GM18505 (cell line): ENCODE measurements around the gene EVC.
"Not testable (repeated sequence)": the region's sequence is repeated elsewhere in the genome, so short reads cannot be mapped to it uniquely, and the experiment has no call there.

ENCODE experiments used
- ATAC-seq: cut with Tn5 transposase; IDR thresholded peaks from one replicate; pipeline ENCODE4 v1.9.1; 2021; ENCODE audit not compliant: unreplicated experiment
- POLR2A ChIP-seq: IDR thresholded peaks from 4 replicates; pipeline ENCODE4 v1.6.1; 2011; ENCODE audit warnings: borderline replicate concordance; ENCODE audit not compliant: insufficient read depth, insufficient read length; ENCODE audit errors: extremely low read depth

The EVC gene

DNA sequence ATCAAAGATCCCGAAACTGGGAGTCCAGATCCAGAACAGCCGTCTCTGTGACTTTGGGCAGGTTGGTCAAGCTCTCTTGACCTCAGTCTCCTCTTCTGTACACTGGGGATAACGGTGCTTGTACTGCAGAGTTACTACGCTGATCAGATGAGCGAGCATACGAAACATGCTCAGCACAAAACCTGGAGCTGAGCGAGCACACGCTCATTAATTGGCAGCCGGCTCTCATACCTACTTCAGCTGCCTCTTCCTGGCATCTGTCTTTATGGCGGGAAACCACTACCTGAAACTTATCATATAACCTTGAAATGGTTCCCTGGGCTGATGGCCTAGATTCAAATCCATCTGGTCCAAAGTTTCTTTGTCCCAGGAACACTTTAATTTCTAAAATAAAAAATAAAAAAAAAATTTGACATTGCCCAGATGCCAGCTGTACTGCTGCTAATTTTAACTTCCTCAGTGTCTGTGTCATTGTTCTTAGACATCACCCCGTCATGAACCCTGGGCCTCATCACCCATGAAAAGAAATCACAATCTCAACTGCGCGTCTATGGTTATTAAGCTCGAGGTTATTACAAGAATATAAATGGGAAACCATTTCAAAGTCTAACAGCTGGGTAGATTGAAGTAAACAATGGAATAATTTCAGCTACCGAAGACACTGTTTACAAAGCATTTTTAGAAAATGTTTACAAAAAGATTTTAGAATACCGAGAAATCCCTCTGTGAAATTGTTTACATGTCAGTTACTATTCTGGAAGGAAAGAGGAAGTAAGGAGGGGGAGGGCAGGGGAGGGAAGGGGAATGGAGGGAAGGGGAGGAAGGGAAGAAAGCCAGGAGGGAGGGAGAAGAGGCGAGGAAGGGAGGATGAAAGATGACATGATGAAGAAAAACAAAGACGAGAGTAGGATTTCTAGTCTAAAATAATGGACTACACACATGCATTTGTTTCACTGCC, 132.9 kb downstream of the EVC start:
- no peak for TF ChIP-seq POLR2A
- no peak for ATAC-seq

DNA sequence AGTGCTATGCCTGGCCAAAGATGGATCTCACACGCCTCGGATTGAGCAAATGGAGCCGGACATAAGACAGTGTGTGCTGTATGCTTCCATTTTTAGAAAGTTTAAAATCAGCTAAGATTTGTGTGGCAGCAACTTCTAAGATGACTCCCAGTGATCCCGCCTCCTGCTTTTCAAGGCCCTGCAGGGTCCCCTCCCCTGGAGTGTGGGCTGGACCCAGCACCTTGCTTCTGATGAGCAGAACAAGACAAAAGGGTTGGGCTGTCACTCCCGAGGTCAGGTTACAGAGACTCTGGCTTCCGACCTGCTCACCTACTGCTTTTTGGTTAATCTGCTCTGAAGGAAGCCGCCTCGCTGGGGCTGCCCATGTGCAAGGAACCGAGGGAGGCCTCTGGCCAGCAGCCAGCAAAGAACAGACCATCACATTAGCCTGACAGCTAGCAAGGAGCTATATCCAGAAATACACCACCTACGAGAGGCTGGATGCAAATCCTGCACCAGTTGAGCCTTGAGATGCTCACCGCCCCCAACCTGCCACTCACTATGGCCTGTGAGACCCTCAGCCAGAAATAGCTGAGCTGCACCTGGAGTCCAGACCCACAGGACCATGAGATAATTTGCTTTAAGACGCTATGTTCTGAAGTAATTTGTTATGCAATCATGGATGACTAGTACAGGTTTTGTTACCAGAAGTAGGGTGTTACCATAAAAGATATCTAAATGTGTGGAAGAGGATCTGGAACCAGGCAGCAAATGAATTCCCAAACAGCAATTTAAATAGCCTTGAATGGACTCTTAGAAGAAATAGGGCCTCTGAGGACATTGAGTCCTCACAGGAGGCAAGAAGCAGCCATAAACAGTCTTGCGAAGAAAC, 134.3 kb downstream of the EVC start:
- TF ChIP-seq POLR2A, result no peak
- ATAC-seq, result no peak

DNA sequence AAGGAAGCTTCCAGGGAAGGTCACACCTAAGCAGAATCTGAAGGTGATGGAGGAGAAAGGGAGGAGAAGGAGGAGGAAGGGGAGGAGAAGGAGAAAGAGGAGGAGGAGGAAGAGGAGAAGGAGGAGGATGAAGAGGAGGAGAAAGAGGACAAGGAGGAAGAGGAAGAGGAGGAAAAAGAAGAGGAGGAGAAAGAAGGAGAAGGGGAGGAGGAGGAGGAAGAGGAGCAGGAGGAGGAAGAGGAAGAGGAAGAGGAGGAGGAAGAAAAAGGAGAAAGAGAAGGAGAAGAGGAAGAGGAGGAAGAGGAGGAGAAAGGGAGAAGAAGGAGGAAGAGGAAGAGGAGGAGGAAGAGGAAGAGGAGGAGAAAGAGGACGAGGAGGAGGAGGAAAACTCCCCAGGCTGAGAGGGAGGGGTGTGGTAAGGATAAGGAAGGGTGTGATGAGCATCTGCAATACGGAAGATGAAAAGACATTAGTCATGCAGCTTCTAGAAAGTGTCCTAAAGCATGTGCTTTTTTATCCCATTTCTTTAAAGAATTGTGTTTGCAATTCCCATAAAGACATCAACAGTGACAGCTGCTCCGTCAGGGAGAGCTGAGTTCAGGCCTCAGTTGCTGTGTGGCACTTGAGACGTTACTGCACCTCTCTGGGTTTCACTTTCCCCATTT, 140.8 kb downstream of the EVC start:
- ATAC-seq, result no peak
- TF ChIP-seq POLR2A, result no peak

DNA sequence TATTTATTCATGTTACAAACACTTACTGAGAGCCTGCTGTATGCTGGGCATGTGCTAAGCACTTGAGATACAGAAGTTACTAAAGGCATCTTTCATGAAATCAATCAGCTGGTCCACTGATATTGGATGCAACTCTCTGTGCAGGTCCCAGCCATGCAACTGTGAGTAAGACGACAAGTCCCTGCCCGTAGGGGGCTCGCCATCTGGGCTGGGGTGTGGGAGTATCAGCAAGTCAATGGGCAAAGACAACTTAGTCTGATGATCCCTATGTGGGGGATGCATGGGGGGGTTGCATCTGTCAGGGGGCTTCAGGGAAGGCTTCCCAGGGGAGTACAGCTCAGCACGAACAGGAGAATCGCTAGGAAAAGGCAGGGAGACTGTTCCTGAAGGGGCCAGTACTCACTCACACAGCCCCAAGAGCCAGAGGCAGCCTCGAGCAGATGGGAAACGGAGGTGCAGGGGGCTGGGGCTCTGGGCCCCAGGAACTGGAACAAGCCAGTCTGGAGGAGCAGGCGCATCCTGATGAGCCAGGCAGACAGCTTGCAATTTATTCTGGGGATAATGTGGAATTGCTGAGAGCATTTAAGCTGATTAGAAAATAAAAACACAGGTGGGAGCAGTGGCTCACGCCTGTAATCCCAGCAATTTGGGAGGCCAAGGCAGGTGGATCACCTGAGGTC, 141.7 kb downstream of the EVC start:
- no peak for ATAC-seq

DNA sequence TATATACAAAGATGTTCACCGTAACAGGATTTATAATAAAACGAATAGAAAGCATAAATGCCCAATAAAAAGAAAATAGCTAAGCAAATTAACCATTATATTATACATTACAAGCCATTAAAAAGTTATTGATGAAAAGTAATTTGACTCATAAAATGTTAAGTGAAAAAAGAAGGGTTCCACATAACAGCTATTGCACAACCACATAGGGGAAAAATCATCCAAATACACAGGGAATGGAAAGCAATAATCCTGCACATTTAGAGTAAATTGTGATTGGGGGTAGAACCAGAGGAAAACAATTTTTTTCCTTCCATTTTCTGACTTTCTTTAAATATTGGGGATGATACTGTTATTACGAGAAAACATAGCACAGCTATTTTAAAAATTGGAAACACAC, 143.9 kb downstream of the EVC start:
- TF ChIP-seq POLR2A, result no peak
- ATAC-seq, result no peak

More for the DNA sequence above, 141.7 kb downstream of the EVC start:
- TF ChIP-seq POLR2A, result no peak

DNA sequence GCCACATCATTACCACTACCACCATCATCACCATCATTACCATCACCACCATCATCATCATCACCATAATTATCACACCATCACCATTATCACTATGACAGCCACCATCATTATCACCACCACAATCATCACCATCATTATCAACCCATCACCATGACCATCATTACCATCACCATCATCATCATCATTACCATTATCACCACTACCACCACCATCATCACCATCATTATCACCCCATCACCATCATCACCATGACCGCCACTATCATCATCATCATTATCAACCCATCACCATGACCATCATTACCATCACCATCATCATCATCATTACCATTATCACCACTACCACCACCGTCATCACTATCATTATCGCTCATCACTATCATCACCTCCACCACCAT, 145.4 kb downstream of the EVC start:
- not testable (repeated sequence) for ATAC-seq

DNA sequence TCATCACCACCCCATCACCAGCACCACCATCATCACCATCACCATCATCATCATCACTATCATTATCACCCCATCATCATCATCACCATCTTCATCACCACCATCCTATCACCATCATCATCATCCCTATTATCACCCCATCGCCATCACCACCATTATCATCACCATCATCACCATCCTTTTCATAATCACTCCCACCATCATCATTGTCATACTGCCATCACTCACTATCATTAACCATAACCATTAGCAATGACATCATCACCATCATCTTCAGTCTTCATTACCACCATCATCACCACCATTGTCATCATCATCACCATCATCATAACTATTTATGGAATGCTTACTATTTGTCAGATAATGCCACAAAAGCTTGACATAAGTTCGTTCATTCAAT, 146.2 kb downstream of the EVC start:
- ATAC-seq, result no peak
- TF ChIP-seq POLR2A, result no peak

DNA sequence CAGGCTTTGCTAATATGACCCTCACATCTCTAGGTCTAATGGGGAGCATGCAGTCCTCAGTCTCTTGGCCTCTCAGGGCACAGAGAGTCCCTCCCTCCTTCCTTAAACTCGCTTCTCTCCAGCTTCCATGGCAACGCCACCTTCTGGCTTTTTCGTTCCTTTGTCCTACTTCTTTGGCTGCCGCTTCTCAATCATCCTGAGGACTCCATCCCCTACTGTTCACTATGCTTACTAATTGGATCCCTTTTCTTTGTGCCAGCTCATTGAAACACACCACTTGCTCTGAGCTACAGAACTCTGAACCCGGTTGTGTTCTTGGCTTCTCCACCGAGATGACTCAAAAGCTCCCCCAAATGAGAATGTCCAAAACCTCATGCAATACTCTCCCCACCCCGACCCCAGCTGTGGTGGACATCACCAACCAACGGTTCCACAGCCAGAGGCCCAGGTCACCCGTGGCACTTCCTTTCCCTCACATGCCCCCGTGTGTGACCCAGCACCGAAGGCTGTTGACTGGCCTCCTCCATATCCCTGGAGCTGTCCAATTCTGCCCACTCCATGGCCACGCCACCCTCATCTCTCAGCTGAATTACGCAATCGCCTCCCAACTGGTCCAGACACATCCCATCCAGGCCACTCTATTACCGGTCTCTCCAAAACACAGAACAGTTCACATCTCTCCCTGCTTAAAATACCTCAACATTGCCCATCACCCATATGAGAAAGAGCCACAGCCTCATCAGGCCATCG, 147.2 kb downstream of the EVC start:
- no peak for TF ChIP-seq POLR2A
- ATAC-seq, result no peak

DNA sequence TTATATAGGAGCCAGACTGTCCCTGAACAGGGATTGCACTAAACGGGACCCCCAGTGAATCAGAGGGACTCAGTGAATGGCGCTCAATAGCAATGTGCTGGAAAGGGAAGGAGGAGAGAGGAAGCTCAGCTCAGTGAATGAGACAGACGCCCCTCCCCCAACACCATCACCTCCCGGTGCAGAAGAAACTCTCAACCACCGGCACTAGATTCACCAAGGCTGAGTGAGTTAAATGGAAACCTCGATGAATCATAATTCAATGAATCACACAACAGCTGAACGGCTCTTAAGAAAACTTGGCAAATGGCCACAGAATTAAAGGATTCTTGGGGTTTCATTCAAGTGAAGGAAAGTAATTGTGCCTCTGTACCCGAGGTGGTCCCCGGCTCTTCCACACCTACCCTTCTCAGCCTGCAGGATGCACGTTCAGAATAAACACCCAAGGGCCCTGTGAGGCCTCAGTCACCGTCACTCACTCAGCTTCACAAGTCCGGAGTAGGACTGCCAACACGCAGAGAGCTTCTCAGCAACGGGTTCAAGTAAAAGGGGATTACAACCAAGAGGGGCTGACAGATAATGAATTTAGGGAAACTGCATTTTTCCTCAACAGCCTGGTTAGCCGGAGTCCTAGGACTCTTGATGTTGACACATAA, 152.6 kb downstream of the EVC start:
- no peak for ATAC-seq
- no peak for TF ChIP-seq POLR2A
